UCSD-AML1 (cell line): ENCODE results near the gene PJVK.
A peak's percentile ranks its signal among the peaks of the same experiment; 100 is the strongest.
"Not testable (repeated sequence)": the region's sequence is repeated elsewhere in the genome, so short reads cannot be mapped to it uniquely, and the experiment has no call there.

Experiments used
- DNase-seq: peaks from one replicate; lab custom pipeline; 2025; ENCODE audit not compliant: unreplicated experiment; lab: John Stamatoyannopoulos, UW

Gene PJVK, protein sequence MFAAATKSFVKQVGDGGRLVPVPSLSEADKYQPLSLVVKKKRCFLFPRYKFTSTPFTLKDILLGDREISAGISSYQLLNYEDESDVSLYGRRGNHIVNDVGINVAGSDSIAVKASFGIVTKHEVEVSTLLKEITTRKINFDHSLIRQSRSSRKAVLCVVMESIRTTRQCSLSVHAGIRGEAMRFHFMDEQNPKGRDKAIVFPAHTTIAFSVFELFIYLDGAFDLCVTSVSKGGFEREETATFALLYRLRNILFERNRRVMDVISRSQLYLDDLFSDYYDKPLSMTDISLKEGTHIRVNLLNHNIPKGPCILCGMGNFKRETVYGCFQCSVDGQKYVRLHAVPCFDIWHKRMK

GRCh38 chr2:178450774-178451525, at the start of gene PJVK, which contains the start of gene PRKRA:
Gene PJVK, plus strand, starts transcription at chr2:178451378. Its CDS starts 2,032 bp downstream, at chr2:178453410.
Gene PRKRA, minus strand, starts transcription at chr2:178451175. Its CDS starts 145 bp downstream, at chr2:178451030.
- peak; percentile 98 for DNase-seq

DNA sequence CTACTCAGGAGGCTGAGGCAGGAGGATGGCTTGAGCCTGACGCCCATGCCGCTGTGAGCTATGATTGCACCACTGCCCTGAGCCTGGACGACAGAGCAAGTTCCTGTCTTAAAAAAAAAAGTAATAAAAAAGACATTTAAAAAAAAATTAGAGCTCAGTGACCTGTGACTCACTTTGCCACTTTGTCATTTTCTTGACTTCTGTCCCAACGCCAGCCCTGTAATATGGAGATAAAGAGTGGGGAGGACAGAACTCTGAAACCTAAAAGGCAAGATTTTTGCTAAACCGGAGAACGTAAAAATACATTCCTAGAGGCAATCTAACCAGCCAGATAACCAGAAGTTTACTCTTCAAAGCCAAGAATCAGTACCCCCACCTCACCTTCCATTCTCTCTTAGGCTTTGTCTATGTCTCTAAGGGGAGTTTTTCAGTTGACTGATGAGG, 49.2 kb upstream of the PJVK start:
- DNase-seq: no peak

DNA sequence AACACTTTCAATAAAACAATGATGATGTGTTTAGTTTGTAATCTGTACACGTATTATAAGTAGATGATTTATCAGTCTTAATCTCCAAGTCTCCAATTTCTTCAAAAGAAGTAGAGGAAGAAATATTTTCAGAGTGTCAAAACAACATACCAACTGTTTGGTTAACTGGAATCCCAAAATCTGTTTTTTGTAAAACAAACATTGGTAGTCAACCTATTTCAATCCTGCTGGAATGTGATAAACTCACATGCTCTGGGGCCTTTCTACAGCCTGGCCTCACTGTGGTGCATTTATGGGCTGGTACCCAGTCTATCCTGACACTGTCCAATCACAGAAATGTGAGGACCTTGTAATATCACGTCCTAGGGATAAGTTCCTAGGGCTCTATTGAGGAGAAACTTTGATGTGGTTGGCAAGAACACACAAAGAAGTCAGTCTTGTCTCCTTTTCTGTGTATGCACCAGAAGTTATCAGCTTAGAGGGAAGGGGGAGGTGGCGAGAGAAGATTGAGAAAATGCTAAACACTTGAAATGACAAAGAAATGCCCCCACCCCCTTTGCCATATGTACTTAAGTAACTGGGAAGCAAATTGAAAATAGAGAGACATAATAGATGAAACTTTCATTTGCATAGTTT, 47.4 kb upstream of the PJVK start:
- no peak for DNase-seq

GRCh38 chr2:178404368-178404767, 46.8 kb upstream of the PJVK start:
- peak; percentile 42 for DNase-seq

- DNase-seq: no peak
Observed at GRCh38 chr2:178409261-178409660, 41.9 kb upstream of the PJVK start.

DNA sequence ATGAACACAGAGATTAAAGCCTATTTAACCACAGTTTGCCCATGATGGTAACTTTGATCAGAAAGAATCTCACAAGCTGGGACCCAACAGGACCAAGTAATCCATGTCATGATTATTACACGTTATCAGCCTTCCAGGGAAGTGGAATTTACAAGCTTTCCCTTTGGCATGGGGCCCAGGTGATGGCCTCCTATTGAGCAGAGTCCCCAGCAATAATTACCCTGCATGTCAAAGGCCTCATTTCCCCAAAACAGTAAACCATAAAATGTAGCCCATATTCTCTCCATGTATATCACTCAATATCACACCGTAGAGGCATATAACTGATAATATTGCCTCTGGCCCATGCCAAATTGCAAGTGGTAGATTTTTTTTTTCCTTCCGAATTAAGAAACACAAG, 39.1 kb upstream of the PJVK start:
- no peak for DNase-seq

GRCh38 chr2:178412453-178412852, 38.7 kb upstream of the PJVK start:
- DNase-seq: not testable (repeated sequence)

GRCh38 chr2:178413472-178414265, 37.5 kb upstream of the PJVK start:
- DNase-seq: peak; percentile 85

- DNase-seq: peak; percentile 88
Observed at GRCh38 chr2:178414266-178415247, 36.6 kb upstream of the PJVK start.

DNA sequence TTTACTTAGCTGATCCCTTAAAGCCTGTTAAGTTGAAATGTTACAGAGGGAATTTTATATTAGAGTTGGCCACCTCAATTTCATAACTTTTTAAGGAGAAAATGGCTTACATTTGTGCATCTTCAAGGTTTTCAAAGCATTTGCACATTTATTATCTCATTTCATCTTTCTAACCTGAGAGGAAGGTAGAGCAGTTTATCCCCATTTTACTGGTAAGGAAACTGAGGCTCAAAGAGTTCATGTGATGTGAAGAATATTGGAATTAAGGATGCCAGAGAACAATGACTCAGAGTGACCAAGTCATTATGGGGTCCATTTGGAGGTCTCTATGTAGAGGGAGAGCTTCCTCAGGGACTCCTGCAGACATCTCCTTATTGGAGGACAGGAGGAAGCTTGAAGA, 35.2 kb upstream of the PJVK start:
- no peak for DNase-seq

DNA sequence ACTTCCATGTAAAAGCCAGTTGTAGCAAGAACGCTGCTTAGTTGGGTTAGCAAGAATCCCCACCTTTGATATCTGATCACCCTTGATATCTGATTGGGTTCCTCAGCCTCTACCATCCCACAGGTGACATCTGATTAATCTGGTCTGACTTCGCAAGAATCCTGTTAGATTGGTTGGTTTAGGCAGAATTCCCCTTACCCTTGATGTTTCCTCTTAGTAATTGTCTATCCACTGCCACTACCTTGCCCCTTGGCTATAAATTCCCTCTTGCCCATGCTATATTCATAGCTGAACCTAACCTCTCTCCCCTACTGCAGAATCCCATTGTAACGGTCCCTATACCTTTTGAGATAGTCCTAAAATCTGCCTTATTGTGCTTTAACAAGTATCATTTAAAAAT, 33.3 kb upstream of the PJVK start:
- DNase-seq: no peak

DNA sequence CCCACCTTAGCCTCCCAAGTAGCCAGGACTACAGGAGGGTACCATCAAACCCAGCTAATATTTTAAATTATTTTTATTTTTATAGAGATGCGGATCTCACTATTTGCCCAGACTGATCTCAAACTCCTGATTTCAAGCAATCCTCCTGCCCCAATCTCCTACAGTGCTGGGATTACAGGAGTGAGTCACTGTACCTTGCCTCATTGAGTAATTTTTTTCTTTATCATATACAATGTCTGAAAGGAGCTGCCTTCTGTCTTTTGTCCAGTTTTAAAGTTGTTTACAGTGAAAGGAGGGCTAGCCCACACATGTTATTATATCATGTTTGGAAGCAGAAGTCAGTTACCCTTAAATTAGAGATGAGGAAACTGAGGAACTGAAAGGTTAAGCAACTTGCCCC, 32.8 kb upstream of the PJVK start:
- no peak for DNase-seq

GRCh38 chr2:178419123-178419522, 32.1 kb upstream of the PJVK start:
- no peak for DNase-seq

DNA sequence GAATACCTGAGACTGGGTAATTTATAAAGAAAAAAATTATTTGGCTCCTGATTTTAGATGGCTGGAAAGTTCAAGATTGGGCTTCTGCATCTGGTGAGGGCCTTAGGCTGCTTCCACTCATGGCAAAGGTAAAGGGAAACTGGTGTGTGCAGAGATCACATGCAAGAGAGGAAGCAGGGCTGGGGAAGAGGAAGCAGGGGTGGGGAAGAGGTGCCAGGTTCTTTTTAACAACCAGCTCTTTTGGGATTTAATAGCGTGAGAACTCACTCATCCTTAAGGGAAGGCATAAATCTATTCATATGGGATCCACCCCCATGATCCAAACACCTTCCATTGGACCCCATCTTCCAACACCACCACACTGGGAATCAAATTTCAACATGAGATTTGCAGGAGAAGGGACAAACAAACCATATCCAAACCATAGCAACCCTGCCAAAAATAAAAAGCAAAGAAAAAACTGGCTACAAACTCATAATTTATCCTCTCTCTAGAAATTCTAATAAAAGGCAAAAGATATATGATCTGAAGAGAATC, 30.6 kb upstream of the PJVK start:
- no peak for DNase-seq

DNA sequence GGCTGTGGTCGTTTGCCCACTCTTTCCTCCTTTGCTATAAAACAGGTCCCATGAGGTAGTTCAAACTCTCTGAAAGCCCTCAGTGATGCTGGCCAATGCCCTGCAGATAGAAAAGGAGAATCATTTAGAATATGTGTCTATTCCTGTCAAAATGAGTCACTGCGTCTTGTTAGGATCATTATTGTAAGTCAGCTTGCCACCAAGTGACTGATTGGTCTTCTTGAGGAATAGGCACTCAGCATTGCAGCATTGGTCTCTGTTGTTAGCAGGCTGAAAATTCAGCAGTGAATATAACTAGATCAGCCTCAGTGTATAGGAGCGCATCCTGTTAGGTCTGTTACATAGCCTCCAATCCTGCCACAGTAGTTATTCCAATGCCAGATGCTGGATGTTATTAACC, 29.1 kb upstream of the PJVK start:
- DNase-seq: no peak

- not testable (repeated sequence) for DNase-seq
Observed at GRCh38 chr2:178423746-178424145, 27.4 kb upstream of the PJVK start.

GRCh38 chr2:178425255-178425827, 25.8 kb upstream of the PJVK start:
- DNase-seq: no peak

GRCh38 chr2:178426388-178426787, 24.8 kb upstream of the PJVK start:
- no peak for DNase-seq

DNA sequence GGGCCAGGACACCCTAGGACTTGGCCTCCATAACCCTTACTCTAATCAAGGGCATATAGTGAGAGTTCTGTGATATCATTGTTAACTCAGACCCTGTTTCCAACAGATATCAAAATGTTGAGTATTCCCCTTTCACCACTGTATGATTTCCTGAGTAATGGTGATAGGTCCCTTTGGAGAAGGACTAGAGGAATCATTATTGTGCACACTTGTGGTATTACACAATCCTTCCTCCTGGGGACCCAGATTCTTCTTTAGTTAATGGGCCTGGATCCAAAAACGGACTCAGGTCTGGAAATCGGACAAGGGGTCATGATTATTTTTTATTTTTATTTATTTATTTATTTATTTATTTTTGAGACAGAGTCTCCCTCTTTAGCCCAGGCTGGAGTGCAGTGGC, 23.7 kb upstream of the PJVK start:
- DNase-seq: no peak
